ENCODE measurements around the gene PXN.
"Not testable (repeated sequence)": the region's sequence is repeated elsewhere in the genome, so short reads cannot be mapped to it uniquely, and the experiment has no call there.

The PXN gene

GRCh38 chr12:120262852-120263747 is 2.4 kb downstream of the PXN start:
- DNase-seq (ENCODE audit: low spot score), result no peak

DNA sequence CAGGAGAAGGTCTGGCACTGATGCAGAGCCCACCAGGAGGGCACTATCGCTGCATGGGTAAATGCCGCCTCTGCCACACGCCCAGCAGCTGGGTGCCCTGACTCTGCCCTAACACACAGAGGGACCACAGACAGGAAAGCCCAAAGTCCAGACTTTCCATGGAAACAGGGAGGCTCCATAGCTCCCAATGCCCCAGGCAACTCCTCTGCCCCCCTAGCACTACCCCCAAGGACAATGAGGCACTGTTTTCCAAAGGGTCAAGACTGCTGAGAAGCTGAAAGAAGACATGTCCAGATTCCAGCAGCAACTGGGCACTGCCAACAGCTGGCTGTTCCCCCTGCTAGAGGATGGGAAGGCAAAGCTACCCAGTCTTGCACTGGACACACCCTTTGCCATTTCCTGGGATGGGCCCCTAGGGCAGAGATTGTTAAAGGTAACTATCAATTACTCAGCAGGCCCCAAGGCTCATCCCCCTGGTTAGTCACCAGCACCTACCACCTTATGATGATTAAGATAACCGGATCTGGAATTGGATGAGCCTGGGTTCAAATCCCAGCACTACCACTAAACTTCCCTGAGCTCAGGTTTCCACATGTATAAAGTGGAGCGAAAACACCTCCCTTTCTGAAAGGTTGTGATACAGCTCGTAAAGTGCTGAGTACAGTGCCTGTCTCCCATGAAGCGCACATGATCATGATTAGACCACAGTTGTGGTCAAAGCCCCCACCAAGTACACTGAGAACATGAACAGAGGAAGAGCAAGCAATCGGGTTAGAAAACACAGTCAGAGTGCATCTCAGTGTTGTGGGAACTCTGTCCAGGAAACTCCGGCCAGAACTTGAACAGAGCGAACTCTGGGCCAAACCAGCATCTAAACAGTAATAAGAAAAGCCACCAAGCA is 3.3 kb downstream of the PXN start:
- no peak for DNase-seq (ENCODE audit: low spot score)

GRCh38 chr12:120260607-120261006 is 4.9 kb downstream of the PXN start:
- DNase-seq (ENCODE audit: low spot score), result no peak

GRCh38 chr12:120259418-120260202 is 5.9 kb downstream of the PXN start:
- DNase-seq (ENCODE audit: low spot score), result no peak

- no peak for DNase-seq (ENCODE audit: low spot score)
Observed at GRCh38 chr12:120258323-120258896, 7.1 kb downstream of the PXN start.

DNA sequence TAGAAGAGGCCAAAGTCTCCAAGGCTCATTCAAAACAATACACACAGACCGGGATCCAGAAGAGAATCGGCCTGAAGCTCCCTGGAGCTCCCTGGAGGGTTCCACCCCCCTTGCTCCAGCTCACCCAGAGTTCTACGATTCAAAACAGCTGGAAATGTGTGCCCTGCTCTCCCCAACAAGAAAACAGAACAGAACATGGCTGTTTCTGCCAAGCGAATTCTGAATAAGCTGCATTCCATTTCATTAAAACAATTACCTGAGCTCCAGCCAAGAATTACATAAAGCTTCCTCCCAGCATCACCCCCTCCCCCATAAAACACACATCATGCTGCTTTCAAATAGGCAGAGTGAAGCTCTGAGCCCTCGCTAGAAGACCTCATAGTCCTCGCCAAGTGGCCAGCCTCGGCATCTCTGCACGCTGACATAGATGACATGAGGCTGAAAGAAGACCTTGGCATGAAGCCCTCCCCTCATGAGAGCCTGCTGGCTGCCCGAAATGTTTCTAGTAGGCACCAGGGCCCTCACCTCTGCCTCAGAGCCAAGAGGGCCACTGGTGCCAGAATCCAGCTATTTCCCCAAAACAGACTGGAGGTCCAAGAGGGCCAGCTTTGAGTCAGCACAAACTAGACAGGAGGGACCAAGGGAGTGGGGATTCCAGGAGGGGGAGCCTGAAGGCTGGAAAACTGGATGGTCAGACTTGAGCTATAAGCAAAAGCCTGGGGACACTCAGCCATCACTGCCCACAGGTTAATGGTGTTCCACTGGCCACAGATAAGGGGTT is 8.3 kb downstream of the PXN start:
- DNase-seq (ENCODE audit: low spot score), result peak; percentile 42

DNA sequence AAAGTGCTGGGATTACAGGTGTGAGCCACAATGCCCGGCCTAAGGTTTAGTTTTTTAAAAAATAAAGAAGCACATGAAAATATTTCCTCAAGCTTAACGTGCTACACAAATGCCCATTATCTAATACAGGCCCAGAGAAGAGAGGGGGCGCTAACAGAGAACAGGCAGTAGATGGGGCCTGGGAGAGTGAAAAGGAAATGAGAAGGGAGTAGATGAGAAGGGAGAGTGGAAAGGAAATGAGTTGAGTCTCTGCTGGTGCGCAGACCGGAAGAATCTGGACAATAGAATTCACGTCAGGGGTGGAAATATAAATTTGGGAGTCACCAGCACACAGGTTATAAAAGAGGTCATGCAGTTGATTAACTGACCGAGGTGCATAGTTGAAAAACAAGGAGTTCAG is 10.7 kb downstream of the PXN start:
- DNase-seq (ENCODE audit: low spot score), result no peak

GRCh38 chr12:120253313-120253712 is 12.2 kb downstream of the PXN start:
- not testable (repeated sequence) for DNase-seq (ENCODE audit: low spot score)

GRCh38 chr12:120252071-120252906 is 13.2 kb downstream of the PXN start:
- no peak for DNase-seq (ENCODE audit: low spot score)

- DNase-seq (ENCODE audit: low spot score), result not testable (repeated sequence)
Observed at GRCh38 chr12:120251364-120252070, 14.0 kb downstream of the PXN start.

DNA sequence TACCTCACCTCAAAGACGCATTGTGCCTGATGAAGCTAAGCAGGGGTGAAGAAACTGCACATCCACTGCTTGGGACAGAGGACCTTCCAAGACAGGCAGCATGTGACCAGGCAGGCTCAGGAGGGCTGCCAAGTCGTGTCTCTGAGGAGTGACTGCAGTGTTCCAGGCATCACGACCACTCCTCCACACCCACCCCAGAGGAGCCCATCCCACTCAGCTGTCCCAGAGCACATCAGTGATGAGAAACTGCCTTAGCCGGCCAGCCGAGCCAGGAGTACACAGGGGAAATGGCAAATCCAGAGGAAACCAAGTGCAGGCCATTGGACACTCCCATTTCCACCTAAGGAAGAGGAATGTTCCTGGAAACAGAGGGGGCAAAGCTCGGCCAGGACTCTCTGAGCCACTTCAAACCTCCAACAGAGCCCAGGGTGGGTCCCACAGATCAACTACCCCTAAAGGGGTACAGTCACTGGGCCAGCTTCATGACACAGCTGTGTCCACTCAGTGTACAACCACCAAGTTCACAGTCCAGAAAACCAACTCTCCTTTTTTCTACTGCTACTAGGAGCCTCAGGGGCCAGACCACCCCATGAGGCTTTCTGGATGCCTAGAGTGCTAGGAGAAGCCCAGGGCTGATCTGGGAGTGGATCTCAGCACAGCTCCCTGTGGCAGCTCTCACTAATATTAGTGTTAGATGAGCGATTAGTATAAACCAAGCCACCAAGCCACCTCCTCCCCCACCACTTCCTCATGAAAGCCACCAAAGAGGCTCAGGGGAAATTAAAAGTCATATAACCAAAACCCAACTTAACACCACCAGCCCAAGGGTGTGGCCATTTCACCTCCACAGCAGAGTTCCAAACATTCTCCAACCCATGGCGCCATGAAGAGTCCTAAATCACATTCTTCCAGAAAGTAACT is 15.4 kb downstream of the PXN start:
- DNase-seq (ENCODE audit: low spot score), result no peak

- DNase-seq (ENCODE audit: low spot score), result no peak
Observed at GRCh38 chr12:120249266-120249874, 16.2 kb downstream of the PXN start.

DNA sequence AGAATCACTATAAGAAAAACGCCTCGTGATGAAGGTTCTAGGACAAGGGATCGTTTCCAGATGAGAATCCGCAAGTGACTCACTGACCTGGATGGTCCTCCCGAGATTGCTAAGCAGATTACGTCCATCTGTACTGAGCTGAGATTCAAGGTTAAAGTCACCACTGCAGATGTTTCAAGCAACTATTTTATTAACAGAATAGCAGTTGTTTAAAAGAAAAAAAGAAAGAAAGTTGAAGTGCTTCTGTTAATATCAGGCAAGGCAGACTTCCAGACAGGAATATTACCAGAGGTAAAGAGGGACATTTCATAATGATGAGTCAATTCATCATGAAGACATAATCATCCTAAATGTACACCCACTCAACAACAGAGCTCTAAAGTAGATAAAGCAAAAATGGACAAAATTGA is 17.9 kb downstream of the PXN start:
- no peak for DNase-seq (ENCODE audit: low spot score)

GRCh38 chr12:120247183-120247582 is 18.3 kb downstream of the PXN start:
- no peak for DNase-seq (ENCODE audit: low spot score)

DNA sequence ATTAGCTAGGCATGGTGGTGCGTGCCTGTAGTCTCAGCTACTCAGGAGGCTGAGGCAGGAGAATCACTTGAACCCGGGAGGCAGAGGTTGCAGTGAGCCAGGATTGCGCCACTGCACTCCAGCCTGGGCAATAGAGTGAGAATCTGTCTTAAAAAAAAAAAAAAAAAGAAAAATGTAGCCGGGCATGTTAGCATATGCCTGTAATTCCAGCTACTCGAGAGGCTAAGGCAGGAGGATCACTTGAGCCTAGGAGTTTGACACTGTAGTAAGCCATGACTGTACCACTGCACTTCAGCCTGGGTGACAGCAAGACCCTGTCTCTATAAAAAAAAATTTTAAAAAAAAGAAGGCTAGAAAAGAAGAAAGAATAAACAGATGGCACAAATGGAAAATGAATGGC is 18.8 kb downstream of the PXN start:
- DNase-seq (ENCODE audit: low spot score), result not testable (repeated sequence)

DNA sequence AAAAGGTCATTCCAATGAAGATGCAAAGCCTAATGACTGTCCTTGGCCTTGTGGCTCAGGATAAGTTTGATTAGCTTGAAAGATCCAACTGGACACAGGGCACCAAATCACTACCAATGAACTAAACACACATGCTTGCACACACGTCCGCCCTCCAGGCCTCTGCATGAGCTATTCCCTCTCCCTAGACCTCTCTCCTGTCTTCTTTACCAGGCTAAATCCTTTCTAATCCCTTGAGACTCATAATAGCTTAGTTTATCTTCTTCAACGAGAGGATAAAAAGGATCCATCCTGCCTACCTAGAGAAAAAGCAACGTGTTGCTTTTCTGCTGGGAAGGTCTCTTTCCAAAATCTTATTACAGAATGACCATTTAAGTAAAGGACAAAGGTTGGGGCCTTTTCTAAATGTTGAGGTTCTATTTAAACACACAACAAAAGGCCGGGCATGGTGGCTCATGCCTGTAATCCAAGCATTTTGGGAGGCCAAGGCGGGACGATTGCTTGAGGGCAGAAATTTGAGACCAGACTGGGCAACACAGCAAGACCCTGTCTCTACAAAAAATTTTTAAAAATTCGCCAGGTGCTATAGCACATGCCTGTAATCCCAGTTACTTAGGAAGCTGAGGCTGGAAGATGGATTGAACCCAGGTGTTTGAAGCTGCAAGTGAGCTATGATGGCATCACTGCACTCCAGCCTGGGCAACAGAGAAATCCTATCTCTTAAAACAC is 22.4 kb downstream of the PXN start:
- no peak for DNase-seq (ENCODE audit: low spot score)

GRCh38 chr12:120242275-120242799 is 23.2 kb downstream of the PXN start:
- DNase-seq (ENCODE audit: low spot score), result no peak

Data from putamen (tissue), 1 donor.